ENCODE results near the gene CT45A5. TPM values are rescaled to one million over a fixed set of nuclear protein-coding genes. Genes with fewer than 3 reads are reported as not detected.
"Not testable (repeated sequence)": the region's sequence is repeated elsewhere in the genome, so short reads cannot be mapped to it uniquely, and the experiment has no call there.

The CT45A5 gene
- not detected in 2 replicates for total RNA-seq (2013; cell fraction: nucleolus; rRNA removed)
- total RNA-seq (2014; rRNA removed), result not detected in 2 replicates
- not detected in 2 replicates for total RNA-seq (2014; rRNA removed; fragmentation: Illumina TruSeq; extraction: Trizol)
- not detected in 2 replicates for total RNA-seq (2021)
- polyA plus RNA-seq (2011; ENCODE audit: low read depth), result not detected
- 0.12 TPM in 1 of 2 replicates, not detected in the other for polyA plus RNA-seq (2011; rRNA removed)
- polyA plus RNA-seq (2011; cell fraction: cytosol; rRNA removed), result not detected in 2 replicates
- polyA plus RNA-seq (2011; cell fraction: nucleus; rRNA removed), result not detected in 2 replicates
- polyA plus RNA-seq (2012), result 0.24 TPM in 1 of 2 replicates, not detected in the other
- polyA plus RNA-seq (2014; fragmentation: Illumina TruSeq; extraction: Trizol), result 0.32 TPM in 1 of 2 replicates, not detected in the other
- under 1 TPM in 1 of 2 experiments, not detected in 1; 0.09 TPM for polyA plus RNA-seq (2014; fragmentation: Nextera tagmentation; extraction: Ambion mirVana)
- not detected in 2 replicates for polyA plus RNA-seq (2014; rRNA removed)
- not detected for polyA plus RNA-seq (2016; fragmentation: Nextera tagmentation; extraction: Ambion mirVana)
- polyA minus RNA-seq (2011; rRNA and poly(A)+ RNA removed), result not detected in 2 replicates
- polyA minus RNA-seq (2011; cell fraction: cytosol; rRNA and poly(A)+ RNA removed), result not detected in 2 replicates
- not detected in 2 replicates for polyA minus RNA-seq (2011; cell fraction: nucleus; rRNA and poly(A)+ RNA removed)
- not detected for Bru-seq, nascent RNA
- not detected for BruChase-seq, experiment 1, labeled RNA remaining after a 6-hour chase
- not detected for BruChase-seq, experiment 2, labeled RNA remaining after a 2-hour chase
- long read RNA-seq, experiment 1, result 0 reads
- long read RNA-seq, experiment 2, partial matches to known transcripts, result 1 of 1 reads
- long read RNA-seq, experiment 2, other reads (novel, unspliced or antisense), result 0 of 1 reads

- H3K4me3 ChIP-seq; H3K27me3 ChIP-seq (replicated peaks in 1 of 2; ENCODE audit: control insufficient read depth in 2 of 2, insufficient read depth in 2 of 2, low read length in 1 of 2); H3K9me3 ChIP-seq (replicated peaks; ENCODE audit: control insufficient read depth, insufficient read depth, low read length); intact Hi-C loops (cut with micrococcal nuclease; ENCODE audit: unreplicated experiment); H2AFZ ChIP-seq (ENCODE audit: control insufficient read depth, low read depth, low read length); H3K4me2 ChIP-seq (ENCODE audit: control insufficient read depth, insufficient read depth); H3K9ac ChIP-seq (ENCODE audit: control insufficient read depth, insufficient read depth, low read length); RAD21 ChIA-PET (ENCODE audit: unreplicated experiment); ATAC-seq; in situ Hi-C loops (cut with MboI); CTCF ChIA-PET; H4K20me1 ChIP-seq (ENCODE audit: control insufficient read depth, insufficient read depth); FAIRE-seq; DNase-seq (ENCODE audit: low read depth, low spot score); H3K36me3 ChIP-seq (ENCODE audit: control insufficient read depth in 2 of 2, insufficient read depth in 2 of 2, low read length in 1 of 2); H3K79me2 ChIP-seq (ENCODE audit: control insufficient read depth, insufficient read depth, low read length); SMC1A ChIA-PET (ENCODE audit: uncharacterized antibody, unreplicated experiment); H3K27ac ChIP-seq (ENCODE audit: control insufficient read depth, insufficient read depth); BruUV-seq (replicated peaks); POLR2A ChIA-PET; H3K4me1 ChIP-seq (ENCODE audit: control insufficient read depth, insufficient read depth, low read length): not testable (repeated sequence)
- WGBS (ENCODE audit: insufficient coverage, insufficient replicate concordance, low lambda C conversion rate, missing lambda C conversion rate), result no CpG with 5 or more reads among the region's 16 CpGs
Measured at GRCh38 chrX:135785403-135785802, at the start of gene CT45A5. TSS of gene CT45A5 (minus strand) at chrX:135785503. CDS start at chrX:135781729, 3,774 bp downstream.

GRCh38 chrX:135819912-135820311, 34.6 kb upstream of the CT45A5 start, which contains the start of gene CT45A2:
TSS of gene CT45A2 (minus strand) at chrX:135820012. CDS start at chrX:135816265, 3,747 bp downstream.
- H3K4me2 ChIP-seq (ENCODE audit: control insufficient read depth, insufficient read depth); H3K79me2 ChIP-seq (ENCODE audit: control insufficient read depth, insufficient read depth, low read length); BruUV-seq (replicated peaks); SMC1A ChIA-PET (ENCODE audit: uncharacterized antibody, unreplicated experiment); in situ Hi-C loops (cut with MboI); POLR2A ChIA-PET; DNase-seq (ENCODE audit: low read depth, low spot score); RAD21 ChIA-PET (ENCODE audit: unreplicated experiment); FAIRE-seq; H4K20me1 ChIP-seq (ENCODE audit: control insufficient read depth, insufficient read depth); H3K27me3 ChIP-seq (replicated peaks in 1 of 2; ENCODE audit: control insufficient read depth in 2 of 2, insufficient read depth in 2 of 2, low read length in 1 of 2); H3K4me1 ChIP-seq (ENCODE audit: control insufficient read depth, insufficient read depth, low read length); H3K9ac ChIP-seq (ENCODE audit: control insufficient read depth, insufficient read depth, low read length); ATAC-seq; H3K9me3 ChIP-seq (replicated peaks; ENCODE audit: control insufficient read depth, insufficient read depth, low read length); H2AFZ ChIP-seq (ENCODE audit: control insufficient read depth, low read depth, low read length); intact Hi-C loops (cut with micrococcal nuclease; ENCODE audit: unreplicated experiment); CTCF ChIA-PET; H3K27ac ChIP-seq (ENCODE audit: control insufficient read depth, insufficient read depth); H3K4me3 ChIP-seq; H3K36me3 ChIP-seq (ENCODE audit: control insufficient read depth in 2 of 2, insufficient read depth in 2 of 2, low read length in 1 of 2): not testable (repeated sequence)
- no CpG with 5 or more reads among the region's 17 CpGs for WGBS (ENCODE audit: insufficient coverage, insufficient replicate concordance, low lambda C conversion rate, missing lambda C conversion rate)

- H2AFZ ChIP-seq (ENCODE audit: control insufficient read depth, low read depth, low read length); ATAC-seq; H3K36me3 ChIP-seq (ENCODE audit: control insufficient read depth in 2 of 2, insufficient read depth in 2 of 2, low read length in 1 of 2); H4K20me1 ChIP-seq (ENCODE audit: control insufficient read depth, insufficient read depth); DNase-seq (ENCODE audit: low read depth, low spot score); H3K9ac ChIP-seq (ENCODE audit: control insufficient read depth, insufficient read depth, low read length); H3K79me2 ChIP-seq (ENCODE audit: control insufficient read depth, insufficient read depth, low read length); SMC1A ChIA-PET (ENCODE audit: uncharacterized antibody, unreplicated experiment); in situ Hi-C loops (cut with MboI); H3K4me1 ChIP-seq (ENCODE audit: control insufficient read depth, insufficient read depth, low read length); RAD21 ChIA-PET (ENCODE audit: unreplicated experiment); H3K27me3 ChIP-seq (replicated peaks in 1 of 2; ENCODE audit: control insufficient read depth in 2 of 2, insufficient read depth in 2 of 2, low read length in 1 of 2); POLR2A ChIA-PET; CTCF ChIA-PET; FAIRE-seq; H3K4me3 ChIP-seq; BruUV-seq (replicated peaks); H3K27ac ChIP-seq (ENCODE audit: control insufficient read depth, insufficient read depth); H3K4me2 ChIP-seq (ENCODE audit: control insufficient read depth, insufficient read depth); intact Hi-C loops (cut with micrococcal nuclease; ENCODE audit: unreplicated experiment); H3K9me3 ChIP-seq (replicated peaks; ENCODE audit: control insufficient read depth, insufficient read depth, low read length): not testable (repeated sequence)
- no CpG with 5 or more reads among the region's 16 CpGs for WGBS (ENCODE audit: insufficient coverage, insufficient replicate concordance, low lambda C conversion rate, missing lambda C conversion rate)
Measured at GRCh38 chrX:135802687-135803086, 17.4 kb upstream of the CT45A5 start, which contains the start of gene CT45A6. TSS of gene CT45A6 (minus strand) at chrX:135802787. CDS start at chrX:135798993, 3,794 bp downstream.
